ENCODE results near the gene NGDN. TPM values are rescaled to one million over a fixed set of nuclear protein-coding genes. Genes with fewer than 3 reads are reported as not detected.
"Not testable (repeated sequence)": the region's sequence is repeated elsewhere in the genome, so short reads cannot be mapped to it uniquely, and the experiment has no call there.

The NGDN gene
- total RNA-seq, 4 donors from 2014 or later = 14.3 to 53.5 (median 38.9) TPM

DNA sequence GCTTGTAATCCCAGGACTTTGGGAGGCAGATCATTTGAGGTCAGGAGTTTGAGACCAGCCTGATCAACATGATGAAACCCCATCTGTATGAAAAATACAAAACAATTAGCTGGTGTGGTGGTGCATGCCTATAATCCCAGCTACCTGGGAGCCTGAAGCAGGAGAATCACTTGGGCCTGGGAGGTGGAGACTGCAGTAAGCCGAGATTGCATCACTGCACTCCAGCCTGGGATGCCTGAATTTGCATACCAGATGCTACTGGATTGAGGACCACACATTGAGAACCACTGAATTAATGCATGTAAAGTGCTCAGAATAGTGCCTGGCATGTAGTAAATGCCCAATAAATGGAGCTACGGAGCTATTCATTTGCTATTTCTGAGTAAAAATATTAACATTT is 19.1 kb upstream of the NGDN start:
- no peak for DNase-seq
- Histone ChIP-seq H3K4me1 (no peaks in the 10 kb centered on the region), H3K27me3 (no peaks in the 10 kb centered on the region), H3K9me3 (no peaks in the 10 kb centered on the region), H3K27ac (no peak overlapping the region), H3K36me3 (no peaks in the 10 kb centered on the region), H3K4me3 (no peak overlapping the region)
- intact Hi-C loops (cut with DNase I; ENCODE audit: low total_unique reads) = no loop called here
- TF ChIP-seq POLR2A (IDR thresholded peaks at IDR 0.05) = no peak
- TF ChIP-seq, protein P1, sequence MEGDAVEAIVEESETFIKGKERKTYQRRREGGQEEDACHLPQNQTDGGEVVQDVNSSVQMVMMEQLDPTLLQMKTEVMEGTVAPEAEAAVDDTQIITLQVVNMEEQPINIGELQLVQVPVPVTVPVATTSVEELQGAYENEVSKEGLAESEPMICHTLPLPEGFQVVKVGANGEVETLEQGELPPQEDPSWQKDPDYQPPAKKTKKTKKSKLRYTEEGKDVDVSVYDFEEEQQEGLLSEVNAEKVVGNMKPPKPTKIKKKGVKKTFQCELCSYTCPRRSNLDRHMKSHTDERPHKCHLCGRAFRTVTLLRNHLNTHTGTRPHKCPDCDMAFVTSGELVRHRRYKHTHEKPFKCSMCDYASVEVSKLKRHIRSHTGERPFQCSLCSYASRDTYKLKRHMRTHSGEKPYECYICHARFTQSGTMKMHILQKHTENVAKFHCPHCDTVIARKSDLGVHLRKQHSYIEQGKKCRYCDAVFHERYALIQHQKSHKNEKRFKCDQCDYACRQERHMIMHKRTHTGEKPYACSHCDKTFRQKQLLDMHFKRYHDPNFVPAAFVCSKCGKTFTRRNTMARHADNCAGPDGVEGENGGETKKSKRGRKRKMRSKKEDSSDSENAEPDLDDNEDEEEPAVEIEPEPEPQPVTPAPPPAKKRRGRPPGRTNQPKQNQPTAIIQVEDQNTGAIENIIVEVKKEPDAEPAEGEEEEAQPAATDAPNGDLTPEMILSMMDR (IDR thresholded peaks at IDR 0.05) = no peak

DNA sequence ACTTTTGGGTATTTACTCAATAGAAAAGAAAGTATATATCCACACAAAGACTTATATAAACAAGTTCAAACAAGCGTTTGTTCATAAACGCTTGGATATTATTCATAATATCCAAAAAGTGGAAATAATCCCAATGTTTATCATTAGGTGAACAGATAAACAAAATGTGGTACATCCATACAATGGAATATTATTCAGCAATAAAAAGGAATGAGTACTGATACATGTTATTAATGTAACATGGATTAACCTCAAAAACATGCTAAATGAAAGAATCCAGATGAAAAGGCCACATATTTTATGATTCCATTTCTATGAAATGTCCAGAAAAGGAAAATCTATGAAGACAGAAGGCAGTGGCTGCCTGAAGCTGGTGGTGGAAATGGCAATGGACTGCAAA is 17.3 kb upstream of the NGDN start:
- DNase-seq = no peak

DNA sequence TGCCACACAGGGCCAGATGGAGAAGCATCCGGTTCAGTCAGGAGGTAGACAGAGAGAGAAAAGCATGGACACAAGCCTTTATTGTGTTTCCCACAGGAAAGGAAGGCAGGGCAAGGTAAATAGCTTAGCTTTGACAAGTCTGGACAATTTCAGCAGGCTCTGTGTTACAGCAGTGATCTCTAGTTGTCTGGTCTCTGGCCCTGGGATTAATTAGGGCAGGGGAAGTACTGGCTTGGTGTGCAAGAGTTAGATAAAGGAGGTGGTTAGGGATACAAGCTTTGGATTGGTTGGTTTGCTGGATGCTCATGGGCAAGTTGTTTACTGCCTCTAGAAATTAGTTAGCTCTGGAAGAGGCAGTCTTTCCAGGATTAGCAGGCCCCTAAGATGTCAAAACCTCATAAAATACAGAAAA is 15.1 kb upstream of the NGDN start:
- Histone ChIP-seq H3K4me3 (no peak overlapping the region), H3K9me3 (no peaks in the 10 kb centered on the region), H3K4me1 (no peaks in the 10 kb centered on the region), H3K27me3 (no peaks in the 10 kb centered on the region), H3K36me3 (no peaks in the 10 kb centered on the region), H3K27ac (no peak overlapping the region)
- DNase-seq = no peak
- TF ChIP-seq, protein P1 (IDR thresholded peaks at IDR 0.05) = no peak
- TF ChIP-seq POLR2A (IDR thresholded peaks at IDR 0.05) = no peak
- intact Hi-C loops (cut with DNase I; ENCODE audit: low total_unique reads) = no loop called here

More for the DNA sequence above, 17.3 kb upstream of the NGDN start:
- Histone ChIP-seq H3K4me1 (no peaks in the 10 kb centered on the region), H3K27ac (no peak overlapping the region), H3K27me3 (no peaks in the 10 kb centered on the region), H3K36me3 (no peaks in the 10 kb centered on the region), H3K4me3 (no peak overlapping the region), H3K9me3 (no peaks in the 10 kb centered on the region)
- TF ChIP-seq, protein P1 (IDR thresholded peaks at IDR 0.05) = no peak
- no peak for TF ChIP-seq POLR2A (IDR thresholded peaks at IDR 0.05)
- intact Hi-C loops (cut with DNase I; ENCODE audit: low total_unique reads) = no loop called here

DNA sequence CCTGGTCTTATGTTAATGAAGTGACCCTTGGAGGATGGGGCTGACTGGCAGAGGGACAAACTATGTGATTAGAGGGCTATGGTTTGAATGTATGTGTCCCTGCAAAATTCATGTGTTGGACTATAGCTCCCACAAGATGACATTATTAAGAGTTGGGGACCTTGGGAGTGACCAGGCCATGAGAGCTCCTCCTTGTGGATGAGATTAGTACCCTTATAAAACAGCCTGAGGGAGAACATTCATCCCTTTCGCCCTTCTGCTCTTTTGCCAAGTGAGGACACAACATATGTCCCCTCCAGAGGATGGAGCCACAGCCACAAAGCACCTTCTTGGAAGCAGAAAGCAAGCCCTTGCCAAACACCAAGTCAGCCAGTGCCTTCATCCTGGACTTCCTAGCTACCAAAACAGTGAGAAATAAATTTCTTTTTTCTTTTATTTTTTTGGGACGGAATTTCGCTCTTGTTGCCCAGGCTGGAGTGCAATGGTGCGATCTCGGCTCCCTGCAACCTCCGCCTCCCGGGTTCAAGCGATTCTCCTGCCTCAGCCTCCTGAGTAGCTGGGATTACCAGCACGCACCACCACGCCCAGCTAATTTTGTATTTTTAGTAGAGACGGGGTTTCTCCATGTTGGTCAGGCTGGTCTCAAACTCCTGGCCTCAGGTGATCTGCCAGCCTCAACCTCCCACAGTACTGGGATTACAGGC is 12.5 kb upstream of the NGDN start:
- H3K4me1 ChIP-seq; H3K27ac ChIP-seq; H3K36me3 ChIP-seq; intact Hi-C loops (cut with DNase I; ENCODE audit: low total_unique reads); H3K4me3 ChIP-seq; H3K27me3 ChIP-seq; DNase-seq; H3K9me3 ChIP-seq: not testable (repeated sequence)

DNA sequence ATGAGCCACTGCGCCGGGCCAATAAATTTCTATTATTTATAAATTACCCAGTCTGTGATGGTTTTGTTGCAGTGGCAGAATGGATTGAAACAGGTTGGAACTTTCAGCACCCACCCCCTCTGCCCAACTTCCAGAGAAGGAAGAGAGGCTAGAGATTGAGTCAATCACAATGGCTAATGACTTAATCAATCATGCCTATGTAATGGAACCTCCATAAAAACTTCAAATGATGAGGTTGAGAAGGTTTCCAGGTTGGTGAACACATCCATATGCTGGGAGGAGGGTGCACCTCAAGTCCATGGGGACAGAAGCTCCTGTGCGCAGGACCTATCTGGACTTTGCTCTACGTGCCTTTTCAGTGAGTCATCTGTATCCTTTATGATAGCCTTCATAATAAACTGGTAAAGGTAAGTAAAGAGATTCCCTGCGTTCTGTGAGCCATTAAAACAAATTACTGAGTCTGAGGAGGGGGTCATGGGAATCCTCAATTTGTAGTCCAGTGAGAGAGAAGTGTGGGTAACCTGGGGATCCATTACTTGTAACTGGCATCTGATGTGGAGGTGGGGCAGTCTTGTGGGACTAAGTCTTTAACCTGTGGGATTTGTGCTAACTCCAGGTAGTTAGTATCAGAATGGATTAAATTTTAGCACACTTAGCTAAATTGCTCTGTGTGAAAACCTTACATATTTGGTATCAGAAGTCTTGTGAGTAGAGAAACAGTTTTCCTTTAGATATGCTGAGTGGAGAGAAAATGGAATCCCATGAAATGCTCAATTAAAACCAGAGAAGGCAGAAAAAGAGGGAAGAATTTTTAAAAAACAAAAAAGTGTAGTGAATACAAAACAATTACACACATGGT is 11.7 kb upstream of the NGDN start:
- no peak overlapping the region for H3K27ac ChIP-seq
- H3K27me3 ChIP-seq = no peaks in the 10 kb centered on the region
- intact Hi-C loops (cut with DNase I; ENCODE audit: low total_unique reads) = no loop called here
- H3K36me3 ChIP-seq = no peaks in the 10 kb centered on the region
- TF ChIP-seq, protein P1 (IDR thresholded peaks at IDR 0.05) = no peak
- TF ChIP-seq POLR2A (IDR thresholded peaks at IDR 0.05) = no peak
- no peak for DNase-seq
- no peaks in the 10 kb centered on the region for H3K9me3 ChIP-seq
- no peaks in the 10 kb centered on the region for H3K4me1 ChIP-seq
- no peak overlapping the region for H3K4me3 ChIP-seq
